Measurements from ENCODE around the gene PRKCE. TPM values are rescaled to one million over a fixed set of nuclear protein-coding genes. Genes with fewer than 3 reads are reported as not detected.

PRKCE gene
- total RNA-seq, 4 donors from 2014 or later = 20.0 to 29.7 (median 25.2) TPM

DNA sequence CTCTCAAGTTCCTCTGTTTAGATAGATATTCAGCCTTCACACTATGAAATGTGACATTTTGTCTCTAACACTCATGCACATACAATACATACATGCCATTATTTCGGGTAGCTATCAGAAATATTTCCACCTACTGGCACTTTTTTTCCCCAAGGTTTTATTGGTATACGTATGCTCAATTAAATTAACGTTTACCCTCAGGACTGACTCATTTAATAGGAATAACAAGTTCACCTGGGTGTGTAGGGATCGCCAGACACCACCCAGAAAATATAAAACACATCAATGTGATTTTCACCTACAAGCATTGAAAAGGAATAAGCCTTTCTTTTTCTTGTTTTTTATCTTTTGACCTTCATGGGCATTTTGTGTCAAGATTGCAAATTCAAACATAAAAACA, 507.2 kb downstream of the PRKCE start:
- H3K27ac ChIP-seq = no peak overlapping the region

DNA sequence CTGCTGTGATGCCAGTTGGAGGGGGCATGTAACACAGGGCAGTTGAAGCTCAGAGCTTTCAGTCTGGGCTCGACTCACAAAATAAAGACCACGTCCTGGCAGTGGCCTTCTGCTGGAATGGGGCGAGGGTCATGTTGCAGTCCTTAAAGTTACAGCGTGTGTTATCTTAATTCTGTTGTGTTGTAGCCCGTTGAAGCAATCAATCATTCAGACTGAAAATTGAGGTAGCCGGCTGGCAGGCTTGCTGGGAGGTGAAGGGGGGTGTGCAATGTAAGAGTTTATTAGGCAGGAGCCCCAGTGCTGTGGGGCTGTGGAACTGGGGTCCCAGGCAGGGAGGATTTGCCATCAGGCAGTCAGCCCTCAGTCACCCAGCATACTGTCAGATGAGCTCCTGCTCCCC, 508.9 kb downstream of the PRKCE start:
- Histone ChIP-seq H3K27me3 (no peaks in the 10 kb centered on the region), H3K27ac (no peak overlapping the region), H3K36me3 (peaks cover 0 to 4% (median 4%) of the 10 kb centered on the region in 3 donors), H3K4me1 (peaks cover 0 to 8% (median 0%) of the 10 kb centered on the region in 4 donors), H3K9me3 (no peaks in the 10 kb centered on the region), H3K4me3 (no peak overlapping the region)
- TF ChIP-seq POLR2A (IDR thresholded peaks at IDR 0.05) = no peak
- TF ChIP-seq, protein P1, sequence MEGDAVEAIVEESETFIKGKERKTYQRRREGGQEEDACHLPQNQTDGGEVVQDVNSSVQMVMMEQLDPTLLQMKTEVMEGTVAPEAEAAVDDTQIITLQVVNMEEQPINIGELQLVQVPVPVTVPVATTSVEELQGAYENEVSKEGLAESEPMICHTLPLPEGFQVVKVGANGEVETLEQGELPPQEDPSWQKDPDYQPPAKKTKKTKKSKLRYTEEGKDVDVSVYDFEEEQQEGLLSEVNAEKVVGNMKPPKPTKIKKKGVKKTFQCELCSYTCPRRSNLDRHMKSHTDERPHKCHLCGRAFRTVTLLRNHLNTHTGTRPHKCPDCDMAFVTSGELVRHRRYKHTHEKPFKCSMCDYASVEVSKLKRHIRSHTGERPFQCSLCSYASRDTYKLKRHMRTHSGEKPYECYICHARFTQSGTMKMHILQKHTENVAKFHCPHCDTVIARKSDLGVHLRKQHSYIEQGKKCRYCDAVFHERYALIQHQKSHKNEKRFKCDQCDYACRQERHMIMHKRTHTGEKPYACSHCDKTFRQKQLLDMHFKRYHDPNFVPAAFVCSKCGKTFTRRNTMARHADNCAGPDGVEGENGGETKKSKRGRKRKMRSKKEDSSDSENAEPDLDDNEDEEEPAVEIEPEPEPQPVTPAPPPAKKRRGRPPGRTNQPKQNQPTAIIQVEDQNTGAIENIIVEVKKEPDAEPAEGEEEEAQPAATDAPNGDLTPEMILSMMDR (IDR thresholded peaks at IDR 0.05) = no peak
- DNase-seq = no peak

More for the DNA sequence above, 507.2 kb downstream of the PRKCE start:
- no peak for TF ChIP-seq POLR2A (IDR thresholded peaks at IDR 0.05)
- TF ChIP-seq, protein P1 (IDR thresholded peaks at IDR 0.05) = no peak
- Histone ChIP-seq H3K27me3 (no peaks in the 10 kb centered on the region), H3K9me3 (no peaks in the 10 kb centered on the region), H3K4me3 (no peak overlapping the region), H3K36me3 (peaks cover 0 to 4% (median 4%) of the 10 kb centered on the region in 3 donors), H3K4me1 (no peaks in the 10 kb centered on the region)
- DNase-seq = no peak

DNA sequence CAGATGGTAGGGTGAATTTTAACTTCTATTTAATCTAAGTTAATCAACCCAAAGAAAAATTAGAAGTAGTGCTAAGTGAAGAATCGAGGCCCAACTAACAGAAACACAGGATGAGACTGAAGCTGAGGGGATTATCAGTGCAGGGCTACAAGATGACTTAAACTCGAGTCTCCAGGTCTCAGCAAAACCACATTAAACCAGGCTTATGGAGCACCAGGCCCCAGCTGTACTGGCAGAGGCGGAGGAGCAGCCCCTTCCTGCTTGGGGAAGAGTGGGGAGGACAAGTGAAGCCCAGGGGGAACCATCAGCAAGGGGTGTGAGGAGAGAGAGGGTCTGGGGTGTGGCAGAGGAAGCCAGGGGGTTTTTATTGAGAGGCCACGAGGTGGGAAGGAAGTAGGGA, 509.8 kb downstream of the PRKCE start:
- no peaks in the 10 kb centered on the region for H3K9me3 ChIP-seq
- no peaks in the 10 kb centered on the region for H3K27me3 ChIP-seq
- peaks cover 0 to 8% (median 0%) of the 10 kb centered on the region in 4 donors for H3K4me1 ChIP-seq
- no peak for DNase-seq
- no peak overlapping the region for H3K4me3 ChIP-seq
- no peak overlapping the region for H3K27ac ChIP-seq
- H3K36me3 ChIP-seq = peaks cover 0 to 4% (median 4%) of the 10 kb centered on the region in 3 donors
- TF ChIP-seq, protein P1 (IDR thresholded peaks at IDR 0.05) = no peak

DNA sequence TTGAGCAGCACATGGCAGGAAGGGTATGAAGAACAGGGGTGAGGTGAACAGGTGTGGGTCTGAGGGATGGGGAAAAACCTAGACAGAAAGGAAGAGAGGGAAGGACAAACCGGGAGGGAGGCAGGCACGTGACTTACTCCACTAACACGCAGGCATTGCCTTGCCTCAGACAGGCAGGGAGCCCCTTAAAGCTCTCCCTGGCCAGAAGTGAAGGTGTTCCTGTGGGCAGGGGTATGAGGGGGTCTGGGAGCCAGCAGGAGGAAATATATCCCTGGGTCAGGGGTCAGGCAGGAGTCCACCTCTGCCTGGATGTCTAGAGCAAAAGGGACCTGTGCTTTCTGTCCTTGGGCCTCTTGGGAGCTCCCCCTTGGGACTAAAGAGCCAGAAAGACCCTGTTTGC, 510.4 kb downstream of the PRKCE start:
- no peaks in the 10 kb centered on the region for H3K27me3 ChIP-seq
- TF ChIP-seq POLR2A (IDR thresholded peaks at IDR 0.05) = no peak
- TF ChIP-seq, protein P1 (IDR thresholded peaks at IDR 0.05) = no peak
- H3K4me3 ChIP-seq = no peak overlapping the region
- H3K27ac ChIP-seq = no peak overlapping the region
- peaks cover 0 to 8% (median 0%) of the 10 kb centered on the region in 4 donors for H3K4me1 ChIP-seq
- peaks cover 0 to 4% (median 4%) of the 10 kb centered on the region in 3 donors for H3K36me3 ChIP-seq
- DNase-seq = no peak
- H3K9me3 ChIP-seq = no peaks in the 10 kb centered on the region

DNA sequence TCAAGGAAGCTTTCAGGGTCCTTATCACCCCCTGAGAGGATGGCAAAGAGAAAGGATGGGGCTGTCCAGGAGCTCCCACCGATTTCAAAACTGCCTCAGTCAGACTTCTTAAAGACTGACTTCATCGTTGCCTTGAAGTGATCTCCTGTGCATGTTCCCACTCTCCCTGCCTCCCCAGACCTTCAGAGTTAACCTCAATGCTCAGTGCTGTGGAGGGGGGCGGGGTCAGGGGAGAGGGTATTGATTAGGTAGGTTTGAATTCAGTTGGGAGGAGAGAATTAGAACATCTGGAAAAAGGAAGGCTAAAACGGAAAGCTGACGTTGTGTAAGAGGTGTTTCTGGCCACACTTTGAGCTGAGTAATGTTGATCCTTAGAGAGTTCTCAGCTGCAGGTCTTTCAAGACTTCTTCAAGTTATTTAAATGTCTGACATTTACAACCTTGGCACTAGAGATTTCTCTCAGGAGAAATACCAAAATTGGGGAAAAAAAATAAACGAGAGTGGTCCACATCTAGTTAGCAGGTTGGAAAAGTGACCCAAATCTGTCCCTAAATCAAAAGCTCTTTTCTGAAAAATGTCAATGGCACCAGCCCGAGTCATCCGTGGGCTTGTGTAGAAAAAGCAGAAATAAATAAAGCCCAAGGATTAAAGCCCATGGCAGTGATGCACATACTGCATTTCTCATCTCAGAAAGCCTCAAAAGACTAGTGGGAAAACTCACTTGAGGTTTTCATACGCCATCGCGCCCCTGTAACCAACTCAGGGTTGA, 511.0 kb downstream of the PRKCE start:
- no peak for TF ChIP-seq POLR2A (IDR thresholded peaks at IDR 0.05)
- Histone ChIP-seq H3K36me3 (peaks cover 0 to 4% (median 4%) of the 10 kb centered on the region in 3 donors), H3K27me3 (no peaks in the 10 kb centered on the region), H3K4me3 (no peak overlapping the region), H3K4me1 (peaks cover 0 to 8% (median 0%) of the 10 kb centered on the region in 4 donors), H3K27ac (no peak overlapping the region), H3K9me3 (no peaks in the 10 kb centered on the region)
- DNase-seq = no peak

DNA sequence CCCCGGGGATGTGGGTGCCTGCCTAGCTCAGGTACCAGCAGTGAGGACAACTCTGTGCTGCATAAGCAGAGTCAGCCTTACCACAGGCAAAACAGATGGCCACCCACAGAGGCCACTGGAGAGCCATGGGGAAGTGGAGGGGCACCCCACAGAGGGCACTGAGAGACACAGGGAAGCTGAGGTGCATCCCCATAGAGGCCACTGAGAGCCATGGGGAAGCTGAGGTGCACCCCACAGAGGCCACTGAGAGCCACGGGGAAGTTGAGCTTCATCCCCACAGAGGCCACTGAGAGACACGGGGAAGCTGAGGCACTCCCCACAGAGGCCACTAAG, 511.6 kb downstream of the PRKCE start:
- Histone ChIP-seq H3K4me1 (peaks cover 0 to 8% (median 0%) of the 10 kb centered on the region in 4 donors), H3K27ac (no peak overlapping the region), H3K27me3 (no peaks in the 10 kb centered on the region), H3K36me3 (peaks cover 0 to 4% (median 4%) of the 10 kb centered on the region in 3 donors), H3K4me3 (no peak overlapping the region), H3K9me3 (no peaks in the 10 kb centered on the region)
- no peak for DNase-seq
- TF ChIP-seq, protein P1 (IDR thresholded peaks at IDR 0.05) = no peak
- no peak for TF ChIP-seq POLR2A (IDR thresholded peaks at IDR 0.05)
